H1 (cell line): ENCODE measurements around the gene PDE9A. TPM values are rescaled to one million over a fixed set of nuclear protein-coding genes. Genes with fewer than 3 reads are reported as not detected.

ENCODE experiments used
- CTCF ChIA-PET: fragments of 300-600 bp; sonication (Branson Sonifier 250); formaldehyde crosslinking; loops from one replicate; lab custom pipeline; 2021; ENCODE audit not compliant: partially characterized antibody; lab: Charles Lee
- POLR2A ChIA-PET: fragments of 300-600 bp; sonication (Branson Sonifier 250); formaldehyde crosslinking; loops from one replicate; lab custom pipeline; 2021; ENCODE audit warnings: inconsistent platforms; ENCODE audit not compliant: partially characterized antibody; lab: Charles Lee
- DNase-seq, 2 experiments: peaks; one replicate each; pipeline versions ENCODE4 v3.0.0 to v3.0.0-alpha.2; 2010 to 2022; ENCODE audit warnings: low spot score in 2 of 2, low read depth in 1 of 2, mixed read lengths in 1 of 2
- FAIRE-seq: peaks from 2 replicates; lab custom pipeline; 2011; peaks lifted over from hg19 to GRCh38; lab: Jason Lieb, UNC
- H2AFZ ChIP-seq: 2 replicates; pipeline ENCODE4 v1.8.1; 2012; ENCODE audit warnings: low read length, inconsistent platforms
- H2AK5ac ChIP-seq: 2 replicates; pipeline ENCODE4 v1.6.1; 2013; ENCODE audit warnings: low read depth, low read length
- H2BK120ac ChIP-seq: replicated peaks from 2 replicates; pipeline ENCODE3; 2013; ENCODE audit warnings: low read depth, low read length, inconsistent platforms
- H2BK12ac ChIP-seq: 2 replicates; pipeline ENCODE4 v1.6.1; 2013; ENCODE audit warnings: low read depth, low read length
- H2BK15ac ChIP-seq: 2 replicates; pipeline ENCODE4 v1.6.1; 2013; ENCODE audit warnings: low read length
- H2BK20ac ChIP-seq: 2 replicates; pipeline ENCODE4 v1.6.1; 2013; ENCODE audit warnings: low read length
- H2BK5ac ChIP-seq: 2 replicates; pipeline ENCODE4 v1.6.1; 2013; ENCODE audit warnings: low read depth, low read length
- H3K14ac ChIP-seq: 2 replicates; pipeline ENCODE4 v1.6.1; 2013; ENCODE audit warnings: inconsistent platforms; ENCODE audit not compliant: insufficient read length
- H3K18ac ChIP-seq: 2 replicates; pipeline ENCODE4 v1.6.1; 2013; ENCODE audit warnings: low read length; ENCODE audit errors: extremely low read depth
- H3K23ac ChIP-seq: 2 replicates; pipeline ENCODE4 v1.6.1; 2013; ENCODE audit warnings: inconsistent platforms; ENCODE audit not compliant: insufficient read length
- H3K23me2 ChIP-seq: 2 replicates; pipeline ENCODE4 v1.6.1; 2013; ENCODE audit warnings: low read depth, low read length
- H3K27ac ChIP-seq: 2 replicates; pipeline ENCODE4 v1.6.1; 2011; ENCODE audit warnings: low read depth, low read length, inconsistent platforms
- H3K27me3 ChIP-seq, 4 experiments: replicated peaks in 1 of 4; 1 replicate in 1 of 4; 2 replicates in 3 of 4; pipeline versions ENCODE4 v1.6.1 to v1.8.1; 2011 to 2013; ENCODE audit warnings: low read length in 3 of 4, mild to moderate bottlenecking in 3 of 4, inconsistent platforms in 2 of 4, mixed read lengths in 2 of 4, moderate library complexity in 1 of 4; ENCODE audit not compliant: control insufficient read depth in 3 of 4, insufficient read depth in 3 of 4; ENCODE audit errors: extremely low read depth in 1 of 4
- H3K36me3 ChIP-seq, 4 experiments: 2 replicates each; pipeline versions ENCODE4 v1.6.1 to v1.8.1; 2011 to 2013; ENCODE audit warnings: mild to moderate bottlenecking in 4 of 4, low read length in 3 of 4, moderate library complexity in 2 of 4, control low read depth in 1 of 4, inconsistent platforms in 1 of 4; ENCODE audit not compliant: insufficient read depth in 4 of 4, control insufficient read depth in 2 of 4
- H3K4ac ChIP-seq: replicated peaks from 2 replicates; pipeline ENCODE3; 2013; ENCODE audit warnings: low read length, low read depth, mixed read lengths, inconsistent platforms; ENCODE audit not compliant: insufficient read length
- H3K4me1 ChIP-seq, 4 experiments: replicated peaks in 1 of 4; 1 replicate in 1 of 4; 2 replicates in 3 of 4; pipeline versions ENCODE4 v1.6.1 to v1.8.1; 2011 to 2013; ENCODE audit warnings: low read length in 3 of 4, inconsistent platforms in 2 of 4, mixed read lengths in 1 of 4; ENCODE audit not compliant: insufficient read depth in 4 of 4, control insufficient read depth in 3 of 4
- H3K4me2 ChIP-seq, 2 experiments: 2 replicates each; pipeline versions ENCODE4 v1.6.1 to v1.8.1; 2011 to 2013; ENCODE audit warnings: low read depth in 2 of 2, low read length in 2 of 2, control low read depth in 1 of 2, inconsistent platforms in 1 of 2, mild to moderate bottlenecking in 1 of 2; ENCODE audit not compliant: insufficient read depth in 1 of 2
- H3K4me3 ChIP-seq, 4 experiments: fragments of 200-600, 300-600 bp in 1 of 4; sonication (generic), shearing (Covaris generic), sonication (Bioruptor Twin) in 1 of 4; 2 replicates each; pipeline versions ENCODE4 v1.5.1 to v1.8.1; 2011 to 2016; ENCODE audit warnings: low read length in 4 of 4, low read depth in 3 of 4, control low read depth in 2 of 4, inconsistent platforms in 2 of 4, mild to moderate bottlenecking in 2 of 4, mixed read lengths in 1 of 4, moderate library complexity in 1 of 4; ENCODE audit not compliant: insufficient read depth in 2 of 4; ENCODE audit errors: extremely low read depth in 1 of 4
- H3K56ac ChIP-seq: replicated peaks from 2 replicates; pipeline ENCODE3; 2013; ENCODE audit warnings: low read depth, mild to moderate bottlenecking, mixed read lengths, low read length, inconsistent platforms; ENCODE audit not compliant: insufficient read length
- H3K79me1 ChIP-seq: 2 replicates; pipeline ENCODE4 v1.6.1; 2013; ENCODE audit warnings: low read depth, low read length, control low read depth
- H3K79me2 ChIP-seq, 2 experiments: 2 replicates each; pipeline versions ENCODE4 v1.6.1 to v1.8.1; 2012 to 2013; ENCODE audit warnings: low read length in 2 of 2, mild to moderate bottlenecking in 2 of 2, inconsistent platforms in 1 of 2; ENCODE audit not compliant: insufficient read depth in 2 of 2, control insufficient read depth in 1 of 2
- H3K9ac ChIP-seq, 4 experiments: replicated peaks in 1 of 4; 1 replicate in 1 of 4; 2 replicates in 3 of 4; pipeline versions ENCODE4 v1.6.1 to v1.8.1; 2011 to 2013; ENCODE audit warnings: low read depth in 3 of 4, low read length in 3 of 4, control low read depth in 2 of 4, mild to moderate bottlenecking in 2 of 4, moderate library complexity in 2 of 4, inconsistent platforms in 1 of 4; ENCODE audit errors: extremely low read depth in 1 of 4
- H3K9me3 ChIP-seq, 2 experiments: 2 replicates each; pipeline versions ENCODE4 v1.6.1 to v1.8.1; 2012 to 2013; ENCODE audit warnings: mild to moderate bottlenecking in 2 of 2, moderate library complexity in 2 of 2, control low read depth in 1 of 2, inconsistent platforms in 1 of 2, low read depth in 1 of 2, low read length in 1 of 2, mixed read lengths in 1 of 2; ENCODE audit not compliant: insufficient read depth in 2 of 2
- H4K20me1 ChIP-seq, 2 experiments: replicated peaks in 1 of 2; 2 replicates each; pipeline versions ENCODE3 to v1.8.1; 2011 to 2013; ENCODE audit warnings: inconsistent platforms in 2 of 2, low read length in 2 of 2, mild to moderate bottlenecking in 1 of 2; ENCODE audit not compliant: insufficient read depth in 2 of 2, control insufficient read depth in 1 of 2
- H4K5ac ChIP-seq: 2 replicates; pipeline ENCODE4 v1.6.1; 2013; ENCODE audit warnings: low read length, low read depth, mixed read lengths, inconsistent platforms; ENCODE audit not compliant: insufficient read length
- H4K8ac ChIP-seq: 2 replicates; pipeline ENCODE4 v1.8.0; 2013; ENCODE audit warnings: mild to moderate bottlenecking, moderate library complexity, low read length, inconsistent platforms; ENCODE audit not compliant: insufficient read depth; ENCODE audit errors: extremely low read depth
- H4K91ac ChIP-seq: replicated peaks from 2 replicates; pipeline ENCODE3; 2013; ENCODE audit warnings: low read length, mixed read lengths, inconsistent platforms; ENCODE audit not compliant: insufficient read length
- BACH1 ChIP-seq: IDR thresholded peaks from 2 replicates; pipeline ENCODE4 v1.6.1; 2012; ENCODE audit warnings: low read length, improper control_type of control experiment
- BCL11A ChIP-seq, 2 experiments: IDR thresholded peaks; one replicate each; pipeline ENCODE4 v1.6.1; 2011; ENCODE audit warnings: low read depth in 2 of 2, low read length in 2 of 2, mild to moderate bottlenecking in 2 of 2
- BRCA1 ChIP-seq: IDR thresholded peaks from 2 replicates; pipeline ENCODE4 v1.6.1; 2012; ENCODE audit warnings: low read depth, low read length, improper control_type of control experiment
- E2F6 ChIP-seq: IDR thresholded peaks from 2 replicates; pipeline ENCODE4 v1.6.1; 2012; ENCODE audit warnings: inconsistent platforms
- EZH2 ChIP-seq: fragments of 200-600 bp; sonication (generic); IDR thresholded peaks from 2 replicates; pipeline ENCODE4 v1.7.1; 2012; ENCODE audit warnings: low read depth, mild to moderate bottlenecking, moderate library complexity, low read length, inconsistent platforms; ENCODE audit not compliant: severe bottlenecking
- JUN ChIP-seq: IDR thresholded peaks from 2 replicates; pipeline ENCODE4 v1.6.1; 2011; ENCODE audit warnings: low read depth, mild to moderate bottlenecking, improper control_type of control experiment, low read length
- PHF8 ChIP-seq: fragments of 200-600 bp; sonication (generic); conservative IDR thresholded peaks from 2 replicates; pipeline ENCODE4 v1.7.1; 2012; ENCODE audit warnings: low read depth, mild to moderate bottlenecking, inconsistent platforms, low read length, moderate library complexity
- RAD21 ChIP-seq, 2 experiments: IDR thresholded peaks in 1 of 2; conservative IDR thresholded peaks in 1 of 2; 2 replicates each; pipeline ENCODE4 v1.6.1; 2011; ENCODE audit warnings: low read depth in 2 of 2, low read length in 2 of 2, improper control_type of control experiment in 1 of 2, inconsistent platforms in 1 of 2, mild to moderate bottlenecking in 1 of 2, moderate library complexity in 1 of 2
- RFX5 ChIP-seq: IDR thresholded peaks from 2 replicates; pipeline ENCODE4 v1.6.1; 2011; ENCODE audit warnings: low read depth, low read length, improper control_type of control experiment, borderline replicate concordance
- TCF12 ChIP-seq: IDR thresholded peaks from 2 replicates; pipeline ENCODE4 v1.6.1; 2011; ENCODE audit warnings: low read depth, mild to moderate bottlenecking, low read length
- ZNF274 ChIP-seq: IDR thresholded peaks from 2 replicates; pipeline ENCODE4 v1.7.0; 2012; ENCODE audit warnings: low read length, borderline replicate concordance; ENCODE audit errors: extremely low read depth
- WGBS, 2 experiments: shearing (Covaris generic) in 1 of 2; methylation state at CpG; one replicate each; pipeline versions ENCODE4 v1.1.6 to v1.1.7; 2013 to 2015; ENCODE audit warnings: low lambda C conversion rate in 2 of 2, mixed read lengths in 2 of 2, inconsistent platforms in 1 of 2, low coverage in 1 of 2, missing lambda C conversion rate in 1 of 2; ENCODE audit not compliant: insufficient replicate concordance in 2 of 2, insufficient coverage in 1 of 2, insufficient read length in 1 of 2; ENCODE audit errors: extremely low coverage in 1 of 2, missing lambda C conversion rate in 1 of 2; 5-methylcytosine and 5-hydroxymethylcytosine counted together
- polyA plus RNA-seq, 7 experiments: library from polyadenylated mRNA; depleted of rRNA in 3 of 7; stranded (reverse) in 5 of 7; unstranded in 2 of 7; fragments of >200 nt in 5 of 7; fragments of 200-250 nt in 2 of 7; gene quantifications; 1 replicate in 5 of 7; 2 replicates in 1 of 7; 4 replicates in 1 of 7; pipeline versions ENCODE4 v1.2.1 to v1.2.3, GENCODE V29; 2011 to 2013; ENCODE audit warnings: missing spikeins in 2 of 7, mixed read lengths in 2 of 7
- total RNA-seq: library from RNA; stranded (reverse); fragmentation: NEBNext Ultra II Directional; extraction: Animal tissue kit (Norgen Biotek cat#: 25700); gene quantifications from 2 replicates; pipeline ENCODE4 v1.2.1, GENCODE V29; 2021
- TF ChIP-seq, protein P1 (sequence below): IDR thresholded peaks from 2 replicates; pipeline ENCODE4 v1.6.1; 2011; ENCODE audit warnings: low read length, improper control_type of control experiment

The PDE9A gene
- total and polyA plus RNA-seq, 2 of the 8 experiments (the other 6 are each of a cell fraction or from before 2014, with no cell fraction given): 39.2 to 45.9 TPM

DNA sequence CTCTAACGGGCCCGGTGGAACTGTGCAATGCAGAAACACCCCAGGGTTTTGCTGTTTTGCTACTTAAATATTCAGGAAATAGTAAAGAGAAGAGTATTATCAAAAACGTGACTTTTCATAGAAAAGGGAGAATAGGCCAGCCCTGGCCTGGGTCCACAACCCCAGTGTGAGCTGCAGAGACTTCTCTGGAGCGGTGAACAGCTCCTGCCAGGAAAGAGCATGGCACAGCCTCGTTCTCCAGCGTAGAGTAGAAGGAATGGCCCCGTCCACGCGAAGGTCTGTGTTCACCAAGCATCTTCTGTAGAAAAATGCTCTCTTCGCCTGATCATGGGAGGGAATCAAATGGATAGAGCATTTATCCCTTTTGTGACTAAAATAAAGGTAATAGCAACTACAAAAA lies 51.4 kb downstream of the PDE9A start:
- peaks cover 0 to 12% (median 6%) of the 10 kb centered on the region in 4 experiments; a peak in 4 of 8 replicates for H3K36me3 ChIP-seq
- H3K4me1 ChIP-seq: peaks cover 0 to 21% (median 14%) of the 10 kb centered on the region in 4 experiments; a peak in 6 of 7 replicates
- H4K5ac ChIP-seq: no peak overlapping the region
- H2BK15ac ChIP-seq: no peak overlapping the region
- H3K9me3 ChIP-seq: no peaks in the 10 kb centered on the region
- no peaks in the 10 kb centered on the region for H3K79me1 ChIP-seq
- H3K4me3 ChIP-seq: no peak overlapping the region
- no peak overlapping the region for H2BK5ac ChIP-seq
- 87% methylated on average over 10 of the region's 10 CpGs; no CpG with 5 or more reads in 1 of the 2 experiments for WGBS, 2 experiments
- H3K27me3 ChIP-seq: no peaks in the 10 kb centered on the region
- DNase-seq (no peak), FAIRE-seq (no peak)
- H3K9ac ChIP-seq: no peak overlapping the region
- H4K20me1 ChIP-seq: no peaks in the 10 kb centered on the region
- H2BK120ac ChIP-seq: no peak overlapping the region
- ChIA-PET CTCF (interaction anchor here (0.8 to 2.0 kb wide), 5 partner anchors 9 to 130 kb away, joined by 3 to 5 read pairs (median 3); no protein-coding TSS in a partner anchor), POLR2A (interaction anchor here (0.7 to 1.2 kb wide), 3 partner anchors 14 to 138 kb away, joined by 3 to 4 read pairs (median 3); no protein-coding TSS in a partner anchor)
- no peak overlapping the region for H2BK20ac ChIP-seq
- H3K4me2 ChIP-seq: no peak overlapping the region
- no peak overlapping the region for H3K18ac ChIP-seq
- no peak overlapping the region for H4K91ac ChIP-seq
- no peak overlapping the region for H3K56ac ChIP-seq
- no peak overlapping the region for H3K4ac ChIP-seq
- H2AFZ ChIP-seq: no peak overlapping the region
- H2AK5ac ChIP-seq: no peak overlapping the region
- no peak overlapping the region for H4K8ac ChIP-seq
- no peaks in the 10 kb centered on the region for H3K23me2 ChIP-seq
- no peaks in the 10 kb centered on the region for H3K79me2 ChIP-seq
- H3K27ac ChIP-seq: no peak overlapping the region
- no peak overlapping the region for H3K23ac ChIP-seq
- H2BK12ac ChIP-seq: no peak overlapping the region
- H3K14ac ChIP-seq: no peak overlapping the region
- no peak for TF ChIP-seq BRCA1
- TF ChIP-seq EZH2: no peak
- TF ChIP-seq ZNF274: no peak
- TF ChIP-seq BACH1: no peak
- TF ChIP-seq E2F6: no peak
- TF ChIP-seq RAD21 (IDR thresholded peaks at IDR 0.05 in 1 of 2, conservative IDR thresholded peaks at IDR 0.05 in 1 of 2; ENCODE audit: low read depth in 2 of 2, low read length in 2 of 2): no peak
- TF ChIP-seq JUN: no peak
- no peak for TF ChIP-seq TCF12
- no peak for TF ChIP-seq RFX5
- TF ChIP-seq PHF8: no peak
- TF ChIP-seq, protein P1, sequence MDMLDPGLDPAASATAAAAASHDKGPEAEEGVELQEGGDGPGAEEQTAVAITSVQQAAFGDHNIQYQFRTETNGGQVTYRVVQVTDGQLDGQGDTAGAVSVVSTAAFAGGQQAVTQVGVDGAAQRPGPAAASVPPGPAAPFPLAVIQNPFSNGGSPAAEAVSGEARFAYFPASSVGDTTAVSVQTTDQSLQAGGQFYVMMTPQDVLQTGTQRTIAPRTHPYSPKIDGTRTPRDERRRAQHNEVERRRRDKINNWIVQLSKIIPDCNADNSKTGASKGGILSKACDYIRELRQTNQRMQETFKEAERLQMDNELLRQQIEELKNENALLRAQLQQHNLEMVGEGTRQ: no peak
- TF ChIP-seq BCL11A (IDR thresholded peaks at IDR 0.05; ENCODE audit: low read depth in 2 of 2, low read length in 2 of 2): no peak
